Glomerular visceral epithelial cell (primary cell): ENCODE measurements around the gene PRKG1.
"Not testable (repeated sequence)": the region's sequence is repeated elsewhere in the genome, so short reads cannot be mapped to it uniquely, and the experiment has no call there.

ENCODE experiments used
- DNase-seq: peaks from one replicate; pipeline ENCODE4 v3.0.0-alpha.2; 2016; ENCODE audit errors: extremely low spot score

PRKG1 gene

DNA sequence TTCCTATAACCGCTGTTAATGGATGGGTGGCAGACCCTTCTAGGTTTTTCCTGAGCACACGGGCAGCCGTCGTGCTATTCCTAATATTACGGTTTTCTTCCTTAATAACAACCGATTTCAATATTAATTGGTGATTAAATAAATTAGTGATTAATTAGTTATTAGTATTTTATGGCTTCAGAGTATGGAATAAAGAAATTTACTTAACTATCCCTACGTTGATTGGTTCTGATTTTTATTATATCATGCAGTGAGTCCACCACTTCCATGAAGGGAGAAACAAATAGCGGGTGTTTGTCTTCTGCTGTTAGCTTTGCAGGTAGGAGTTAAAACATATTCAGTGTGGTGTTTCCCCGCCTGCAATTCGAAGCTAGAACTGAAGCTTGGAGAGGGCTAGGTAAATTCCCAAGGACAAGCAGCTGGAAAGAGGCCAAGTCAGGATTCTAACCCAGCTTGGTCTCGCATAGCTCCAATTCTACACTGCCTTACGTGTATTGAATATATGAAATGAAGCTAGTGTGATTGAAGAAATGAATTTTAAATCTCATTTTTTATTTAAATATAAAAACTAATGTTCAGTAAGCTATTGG, 626.0 kb downstream of the PRKG1 start:
- peak; percentile 50 for DNase-seq

DNA sequence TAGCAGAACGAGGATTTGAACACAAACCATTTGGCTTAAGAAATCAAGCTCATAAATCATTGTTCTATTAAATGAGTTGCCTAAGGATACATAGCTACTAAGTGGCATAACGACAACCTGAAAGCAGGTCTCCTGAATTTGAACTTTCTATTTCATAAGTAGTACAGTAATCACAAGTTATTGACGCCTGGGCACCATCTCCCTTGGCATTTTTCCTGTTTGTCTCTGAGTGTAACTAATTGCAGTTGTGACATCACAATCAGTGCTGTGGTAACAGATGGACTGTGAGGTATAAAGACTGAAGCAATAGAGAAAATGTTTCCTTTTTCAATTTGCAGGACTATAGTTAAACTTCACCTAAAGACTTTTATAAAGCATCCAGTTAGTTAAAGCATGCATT, 631.5 kb downstream of the PRKG1 start:
- DNase-seq: no peak

DNA sequence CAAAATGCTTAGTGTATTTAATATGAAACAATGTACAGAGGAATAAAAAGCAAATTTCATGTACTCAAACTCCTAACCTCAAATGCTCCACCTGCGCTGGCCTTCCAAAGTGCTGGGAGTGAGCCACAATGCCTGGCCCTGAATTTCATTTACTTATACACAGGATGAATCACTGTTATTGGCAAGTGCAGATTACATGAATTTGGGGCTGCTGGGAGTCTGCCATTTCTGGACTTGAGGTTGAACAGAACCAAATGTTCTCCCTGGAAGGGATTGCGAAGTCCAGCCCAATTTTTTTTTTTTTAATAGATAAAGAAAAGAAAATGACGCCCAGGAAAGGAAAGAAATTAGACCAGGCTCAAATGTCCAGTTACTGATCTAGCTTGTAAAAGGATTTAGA, 631.9 kb downstream of the PRKG1 start:
- DNase-seq: no peak

DNA sequence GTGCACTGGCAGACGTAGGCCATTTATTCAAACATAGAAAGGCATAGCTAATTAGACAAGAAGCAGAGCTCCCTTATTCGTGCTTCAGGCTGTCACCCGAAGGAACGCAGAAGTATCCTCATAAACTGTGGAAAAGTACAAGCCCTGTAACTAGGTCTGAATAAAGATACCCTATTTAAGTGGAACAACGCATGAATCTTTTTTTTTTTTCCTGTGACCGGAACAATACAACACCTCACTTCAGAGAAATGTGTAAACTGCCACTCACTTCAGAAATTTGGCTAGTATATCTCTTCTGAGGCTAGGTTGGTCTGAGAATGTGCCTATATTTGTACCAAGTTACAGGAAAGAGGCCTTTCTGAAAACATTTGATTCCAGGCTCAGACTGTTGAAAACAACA, 633.1 kb downstream of the PRKG1 start:
- no peak for DNase-seq

DNA sequence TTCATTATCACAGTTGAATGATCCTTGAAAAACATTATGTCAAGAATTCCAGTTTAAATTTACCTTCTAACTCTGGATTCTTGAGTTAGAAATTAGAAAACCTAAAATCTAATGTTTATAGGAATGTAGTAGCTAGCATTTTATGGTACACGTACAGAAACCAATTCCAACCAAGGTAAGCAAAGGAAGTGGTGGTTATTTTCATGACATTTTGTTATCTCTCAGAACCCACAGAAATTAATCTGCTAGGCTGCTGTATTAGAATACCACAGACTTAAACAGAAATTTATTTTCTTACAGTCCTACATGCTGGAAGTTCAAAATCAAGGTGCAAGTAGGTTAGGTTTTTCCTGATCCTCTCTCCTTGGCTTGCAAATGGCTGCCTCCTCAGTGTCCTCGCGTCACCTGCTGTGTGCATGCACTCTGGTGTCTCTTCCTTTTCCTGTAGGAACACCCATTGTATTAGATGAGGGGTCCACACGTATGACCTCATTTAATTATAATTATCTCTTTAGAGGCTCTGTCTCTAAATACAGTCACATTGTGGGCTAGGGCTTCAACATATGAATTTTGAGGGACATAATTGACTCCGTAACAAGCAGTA, 633.6 kb downstream of the PRKG1 start:
- no peak for DNase-seq

DNA sequence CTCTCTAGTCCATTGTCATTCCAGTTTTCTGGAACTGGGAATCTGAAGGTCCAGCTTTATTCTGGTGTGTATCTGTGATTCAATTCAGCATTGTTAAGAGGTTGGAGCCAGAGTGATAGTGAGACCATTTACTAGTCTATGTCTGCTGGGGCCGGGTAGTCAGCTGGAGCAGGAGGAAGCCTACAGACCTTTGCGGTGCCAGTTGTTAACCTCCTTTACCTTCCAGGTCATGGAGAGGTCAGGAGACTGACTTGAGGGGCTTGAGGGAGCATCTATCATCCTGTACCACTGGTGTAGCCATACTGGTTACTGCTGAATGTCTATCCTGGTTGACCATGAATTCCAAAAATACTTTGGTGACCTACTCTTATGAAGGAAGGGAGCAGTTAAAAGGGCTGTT, 634.3 kb downstream of the PRKG1 start:
- no peak for DNase-seq

DNA sequence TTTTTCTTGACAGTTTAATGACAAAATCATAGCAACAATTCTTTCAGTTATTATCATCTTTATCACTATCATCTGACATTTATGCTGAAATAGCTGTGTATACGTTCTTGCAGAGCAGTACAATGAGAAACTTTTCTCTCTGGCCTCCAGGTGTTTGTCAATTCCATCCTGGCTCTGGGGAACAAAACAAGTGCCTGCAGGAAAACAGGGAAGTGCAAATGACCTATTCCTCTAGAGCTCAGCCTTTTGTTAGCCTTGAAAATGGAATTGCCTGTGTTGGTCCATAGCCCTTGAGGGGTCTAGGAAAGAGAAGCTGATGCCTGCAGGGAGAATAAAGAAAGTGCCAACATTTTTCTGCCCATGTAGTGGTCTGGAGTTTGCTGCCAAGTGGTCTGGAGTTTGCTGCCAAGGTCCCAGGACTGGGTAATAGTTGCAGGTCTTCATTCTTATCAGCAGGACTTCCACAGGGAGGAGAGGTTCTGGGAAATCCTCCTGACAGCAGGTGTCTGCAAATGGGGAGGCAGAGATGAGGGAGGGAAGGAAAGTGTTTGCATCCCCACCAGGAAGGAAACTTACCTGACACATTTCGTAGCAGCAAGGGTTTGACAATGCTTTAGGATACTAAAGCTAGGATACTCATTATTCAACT, 635.2 kb downstream of the PRKG1 start:
- no peak for DNase-seq

DNA sequence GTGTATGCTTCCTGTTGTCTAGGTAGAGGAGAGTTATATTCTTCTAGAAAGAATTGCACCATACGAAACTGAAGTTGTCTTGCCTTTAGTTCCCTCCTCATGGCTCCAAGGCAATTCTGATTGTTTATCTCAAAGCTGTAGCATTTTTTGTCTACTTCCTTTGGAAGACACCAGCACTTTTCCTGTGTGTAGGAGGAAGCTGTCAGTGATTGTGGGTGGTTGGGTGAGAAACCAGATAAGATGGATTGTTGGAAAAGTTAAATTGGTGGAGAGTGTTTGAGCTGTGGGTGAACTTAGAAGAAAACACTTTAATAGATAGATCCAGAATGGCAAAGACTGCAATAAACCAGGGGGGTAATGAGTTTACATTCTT, 637.2 kb downstream of the PRKG1 start:
- no peak for DNase-seq

DNA sequence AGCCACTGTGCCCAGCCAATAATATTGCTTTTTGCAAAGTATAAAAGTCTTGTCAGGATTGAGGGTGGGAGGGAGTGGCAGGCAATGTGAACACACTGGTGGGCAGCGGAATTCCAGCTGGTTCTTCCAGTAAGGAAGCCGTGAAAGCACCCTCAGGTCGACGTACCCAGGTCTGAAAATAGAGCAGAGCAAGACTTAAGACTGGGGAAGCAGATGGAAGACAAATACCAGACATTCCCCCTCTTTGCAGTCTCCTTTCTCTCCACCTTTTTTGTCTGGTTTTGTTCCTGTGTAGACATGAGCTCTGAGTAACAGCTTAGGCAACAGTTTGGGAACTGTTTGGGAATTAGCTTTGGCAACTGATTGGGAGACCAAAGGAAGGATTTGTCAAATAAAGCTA, 642.7 kb downstream of the PRKG1 start:
- no peak for DNase-seq

DNA sequence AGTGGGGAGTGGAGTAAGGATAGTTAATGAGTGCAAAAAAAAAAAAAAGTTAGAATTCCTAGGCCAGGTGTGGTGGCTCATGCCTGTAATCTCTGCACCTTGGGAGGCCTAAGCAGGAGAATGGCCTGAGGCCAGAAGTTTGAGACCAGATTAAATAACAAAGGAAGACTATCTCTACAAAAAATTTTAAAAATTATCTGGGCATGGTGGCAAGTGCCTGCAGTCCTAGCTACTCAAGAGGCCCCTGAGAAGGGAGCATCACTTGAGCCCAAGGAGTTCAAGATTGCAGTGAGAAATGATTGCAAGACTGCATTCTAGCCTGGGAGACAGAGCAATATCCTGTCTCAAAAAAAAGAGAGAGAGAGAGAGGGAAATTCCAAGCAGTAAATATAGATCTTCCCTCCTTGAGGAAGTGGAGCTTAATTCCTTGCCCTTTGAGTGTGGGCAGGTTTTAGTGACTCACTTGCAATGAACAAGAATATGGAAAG, 644.6 kb downstream of the PRKG1 start:
- peak; percentile 62 for DNase-seq

DNA sequence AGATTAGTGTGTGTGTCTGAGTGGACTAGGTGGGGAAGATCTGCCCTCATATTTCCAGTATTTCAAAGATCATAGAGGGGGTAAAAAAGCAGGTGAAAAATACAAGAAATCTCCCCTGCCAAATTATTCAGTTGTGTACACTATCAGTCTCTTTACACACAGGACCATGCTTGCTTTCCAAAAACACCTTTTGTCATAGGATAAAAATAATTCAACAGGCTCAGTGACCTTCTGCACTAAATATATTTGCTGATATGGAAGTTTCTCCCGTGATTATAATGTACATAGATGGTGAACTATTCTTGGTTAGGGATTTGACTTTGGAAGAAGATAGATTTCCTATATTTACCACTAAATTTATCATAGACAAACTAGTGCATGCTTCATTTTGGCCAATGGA, 649.8 kb downstream of the PRKG1 start:
- no peak for DNase-seq

DNA sequence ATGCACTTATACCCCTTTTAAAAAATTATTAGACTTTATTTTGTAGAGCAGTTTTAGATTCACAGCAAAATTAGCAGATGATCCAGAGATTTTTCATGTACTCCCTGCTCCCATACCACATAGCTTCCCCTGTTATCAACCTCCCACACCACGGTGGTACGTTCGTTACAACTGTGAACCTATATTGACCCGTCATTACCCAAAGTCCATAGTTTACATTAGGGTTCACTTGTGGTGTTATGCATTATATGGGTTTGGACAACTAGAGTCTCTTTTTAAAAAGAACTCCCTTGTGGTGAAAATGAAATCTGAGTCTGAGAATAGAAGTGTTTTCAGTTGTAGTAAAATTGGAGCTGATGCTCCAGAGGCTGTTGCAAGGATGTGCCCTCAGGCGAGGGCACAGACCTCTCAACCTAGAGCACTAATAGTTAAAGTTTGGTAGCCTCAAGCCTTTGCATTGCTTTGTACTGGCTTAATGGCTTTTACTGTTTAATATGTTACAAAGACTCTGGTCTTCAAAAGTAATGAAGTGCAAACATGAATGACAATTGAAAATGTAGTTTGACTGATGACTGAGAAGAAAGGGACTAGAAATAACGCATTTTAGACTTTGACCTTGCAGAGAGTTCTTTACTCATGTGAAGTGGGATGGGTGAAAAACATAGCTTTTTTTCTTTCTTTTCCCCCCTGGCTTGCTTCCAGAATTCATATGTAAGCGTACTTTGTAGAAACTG, 655.7 kb downstream of the PRKG1 start:
- no peak for DNase-seq

DNA sequence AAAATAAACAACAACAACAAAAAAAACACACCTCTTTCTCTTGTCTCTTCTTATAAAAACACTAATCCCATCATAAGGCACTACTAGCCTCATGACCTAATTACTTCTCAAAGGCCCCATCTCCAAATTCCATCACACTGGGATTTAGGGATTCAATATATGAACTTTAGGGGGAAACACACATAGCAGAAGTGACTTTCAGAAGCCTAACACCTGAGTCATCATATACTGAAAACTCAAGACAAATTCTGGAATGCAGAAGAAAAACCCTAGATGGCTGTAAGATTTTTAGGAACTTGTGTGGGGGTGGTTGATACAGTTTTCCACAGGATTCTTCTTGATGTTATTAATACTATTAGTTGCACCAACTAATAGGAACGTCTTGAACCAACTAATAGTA, 658.8 kb downstream of the PRKG1 start:
- DNase-seq: no peak

DNA sequence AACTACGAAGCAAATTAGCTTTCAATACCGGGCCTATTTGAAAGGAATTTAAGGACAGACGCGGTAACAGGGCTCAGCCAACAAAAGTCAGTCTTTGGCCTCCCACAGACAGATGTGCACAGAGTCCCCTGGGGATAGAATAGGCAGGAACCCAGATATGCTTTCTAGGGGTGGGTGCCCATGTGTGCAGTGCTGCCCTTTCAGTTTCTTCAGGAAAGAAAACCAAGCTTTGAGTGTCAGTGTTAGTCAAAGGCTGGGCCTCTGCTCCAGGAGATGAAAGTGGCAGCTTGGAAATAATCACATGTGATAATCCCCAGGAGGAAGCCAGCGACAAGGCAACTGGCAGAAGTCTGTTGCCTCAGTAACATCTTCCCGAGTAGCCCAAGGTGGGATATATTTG, 668.9 kb downstream of the PRKG1 start:
- DNase-seq: no peak

DNA sequence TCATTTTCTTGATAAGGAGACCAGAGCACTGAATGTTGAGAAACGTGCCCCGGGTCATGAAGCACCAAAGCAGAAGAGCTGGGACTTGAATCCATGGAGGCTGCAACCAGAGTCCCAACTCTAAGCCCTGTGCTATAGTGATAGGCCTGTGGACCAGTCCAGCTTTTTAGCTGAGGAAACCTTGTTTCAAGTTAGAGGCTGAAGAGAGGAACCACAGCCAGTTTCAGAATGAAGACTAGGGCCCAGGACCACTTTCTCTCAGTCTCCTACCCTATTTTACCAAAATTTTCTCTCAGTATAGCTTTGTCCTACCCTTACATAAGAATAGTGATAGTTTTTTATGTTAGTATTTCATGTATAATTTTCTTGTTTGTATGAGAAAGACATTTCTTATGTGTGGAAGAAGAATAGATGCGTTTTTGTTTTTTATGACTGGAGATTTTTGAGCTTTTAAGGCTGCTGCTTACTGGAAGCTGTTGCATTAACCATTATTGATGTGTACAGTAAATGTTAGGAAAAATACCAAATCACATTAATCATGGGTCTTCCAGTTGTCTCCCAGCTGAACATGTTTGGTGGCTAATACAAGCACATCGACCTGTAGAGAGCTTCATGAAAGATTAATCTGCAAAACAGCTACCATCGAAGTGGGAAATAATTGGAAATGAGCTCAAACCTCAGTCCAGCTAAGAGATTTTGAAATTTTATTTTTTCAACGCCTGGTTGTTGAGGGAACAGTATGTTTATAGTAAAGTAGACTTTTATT, 670.1 kb downstream of the PRKG1 start:
- DNase-seq: no peak

DNA sequence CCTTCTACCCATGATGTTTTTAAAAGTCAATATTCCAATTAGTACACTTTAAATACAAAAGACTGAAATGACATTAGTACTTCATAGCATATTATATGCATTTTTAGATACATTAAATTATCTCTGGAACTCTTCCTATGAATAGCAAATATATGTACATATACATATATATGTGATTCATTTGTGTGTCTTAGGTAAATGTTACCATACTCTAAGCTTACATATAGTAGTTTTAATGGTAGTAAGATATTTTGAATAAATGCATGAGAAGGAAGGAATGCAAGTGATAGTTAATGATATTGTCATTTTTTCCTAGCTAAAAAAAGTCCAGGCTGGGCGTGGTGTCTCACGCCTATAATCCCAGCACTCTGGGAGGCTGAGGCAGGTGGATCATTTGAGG, 671.1 kb downstream of the PRKG1 start:
- DNase-seq: no peak

DNA sequence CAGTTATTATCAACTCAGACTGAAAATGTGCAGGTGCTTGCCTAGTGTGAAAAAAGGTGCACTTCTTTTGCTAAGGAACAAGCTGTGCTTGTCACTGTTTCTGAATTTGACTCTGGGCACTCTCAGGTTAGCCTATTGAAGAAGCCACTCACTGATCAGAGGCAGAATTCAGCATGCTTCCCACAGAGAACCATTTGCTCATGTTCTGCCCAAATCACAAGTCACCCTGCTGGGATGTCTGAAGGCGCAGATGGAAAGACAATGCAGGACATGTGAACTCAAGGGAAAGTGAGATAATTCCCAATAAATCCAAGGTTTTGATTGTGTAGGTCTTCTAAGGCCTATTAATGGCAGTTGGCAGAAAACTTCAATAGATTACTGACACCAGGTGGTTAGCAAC, 672.9 kb downstream of the PRKG1 start:
- DNase-seq: no peak

DNA sequence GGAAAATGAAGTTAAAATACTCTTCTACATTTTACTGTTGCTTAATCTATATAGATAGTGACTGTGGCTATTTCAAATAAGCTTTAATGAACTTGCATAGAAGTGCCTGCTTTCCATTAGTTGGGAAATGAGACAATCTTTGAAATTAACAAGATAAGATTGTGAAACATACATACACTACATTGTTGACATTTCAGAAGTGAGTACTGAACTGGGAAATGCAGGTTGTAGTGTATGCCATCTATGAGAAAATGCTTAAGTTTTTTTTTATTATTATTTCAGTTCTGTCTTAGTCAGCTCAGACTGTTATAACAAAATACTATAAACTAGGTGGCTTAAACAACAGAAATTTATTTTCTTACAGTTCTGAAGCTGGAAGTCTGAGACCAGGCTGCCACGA, 674.7 kb downstream of the PRKG1 start:
- no peak for DNase-seq

DNA sequence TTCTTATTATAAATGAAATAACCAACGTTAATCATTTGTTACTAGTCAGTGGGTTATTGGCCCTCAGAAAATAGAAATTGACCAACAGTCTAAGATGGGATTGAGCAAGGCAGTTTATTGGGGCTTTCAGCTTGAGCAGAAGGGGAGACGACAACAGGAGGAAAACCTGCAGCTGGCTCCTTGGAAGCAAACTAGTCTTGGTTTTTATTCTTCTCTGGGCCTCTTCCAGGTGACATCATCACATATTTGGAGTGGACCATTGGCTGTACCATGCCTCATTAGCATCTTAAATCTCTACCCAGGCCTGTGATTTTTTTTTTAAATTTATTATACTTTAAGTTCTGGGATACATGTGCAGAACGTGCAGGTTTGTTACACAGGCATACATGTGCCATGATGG, 684.1 kb downstream of the PRKG1 start:
- DNase-seq: no peak

DNA sequence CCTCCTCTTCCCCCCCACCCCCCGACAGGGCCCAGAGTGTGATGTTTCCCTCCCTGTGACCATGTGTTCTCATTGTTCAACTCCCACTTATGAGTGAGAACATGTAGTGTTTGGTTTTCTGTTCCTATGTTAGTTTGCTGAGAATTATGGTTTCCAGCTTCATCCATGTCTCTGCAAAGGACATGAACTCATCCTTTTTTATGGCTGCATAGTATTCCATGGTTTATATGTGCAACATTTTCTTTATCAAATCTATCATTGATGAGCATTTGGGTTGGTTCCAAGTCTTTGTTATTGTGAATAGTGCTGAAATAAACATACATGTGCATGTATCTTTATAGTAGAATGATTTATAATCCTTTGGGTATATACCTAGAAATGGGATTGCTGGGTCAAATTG, 684.6 kb downstream of the PRKG1 start:
- not testable (repeated sequence) for DNase-seq

DNA sequence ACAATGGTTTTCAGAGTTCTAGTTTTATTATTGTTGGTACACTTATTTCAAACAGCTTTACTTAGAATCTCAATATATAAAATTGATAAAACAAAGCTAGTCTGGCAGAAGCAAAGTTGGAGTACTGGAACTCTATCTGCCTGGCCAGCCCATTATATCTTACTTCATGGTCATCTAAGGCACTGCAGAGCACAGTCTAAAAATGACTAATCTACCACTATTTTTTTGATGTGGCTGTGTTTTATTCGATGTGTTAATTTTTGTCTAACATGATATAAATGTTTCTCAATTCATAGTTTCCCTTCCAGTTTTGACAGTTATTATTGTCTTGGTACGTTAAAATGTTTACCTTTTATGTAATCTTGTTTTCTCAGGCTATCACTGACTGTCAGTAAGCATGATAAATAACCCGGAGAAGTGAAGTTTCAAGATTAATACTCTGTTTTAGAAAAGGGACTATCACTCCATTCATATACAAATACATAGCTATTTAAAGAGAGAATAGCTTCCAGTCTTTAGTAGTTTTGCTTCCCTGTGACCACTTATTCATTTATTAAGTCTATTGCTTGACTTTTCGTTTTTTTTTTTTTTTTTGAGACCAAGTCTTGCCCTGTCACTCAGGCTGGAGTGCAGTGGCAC, 685.7 kb downstream of the PRKG1 start:
- no peak for DNase-seq
